ENCODE results near the gene OR5P2.
A peak's percentile ranks its signal among the peaks of the same experiment; 100 is the strongest.
"Not testable (repeated sequence)": the region's sequence is repeated elsewhere in the genome, so short reads cannot be mapped to it uniquely, and the experiment has no call there.

OR5P2 gene

GRCh38 chr11:7826324-7826723 is 29.6 kb upstream of the OR5P2 start:
- DNase-seq (ENCODE audit: low spot score), result no peak
- TF ChIP-seq CTCF (IDR thresholded peaks at IDR 0.05; ENCODE audit: extremely low read depth, missing control alignments), result no peak

- not testable (repeated sequence) for DNase-seq (ENCODE audit: low spot score)
These were observed 23.7 kb upstream of the OR5P2 start for GRCh38 chr11:7820417-7820816.

- not testable (repeated sequence) for DNase-seq (ENCODE audit: low spot score)
These were observed 18.2 kb upstream of the OR5P2 start for GRCh38 chr11:7814897-7815296.

GRCh38 chr11:7810301-7810700 is 13.6 kb upstream of the OR5P2 start:
- DNase-seq (ENCODE audit: low spot score), result not testable (repeated sequence)

- no peak for TF ChIP-seq CTCF (IDR thresholded peaks at IDR 0.05; ENCODE audit: extremely low read depth, missing control alignments)
These were observed 3.5 kb downstream of the OR5P2 start for GRCh38 chr11:7793233-7793632.

GRCh38 chr11:7787239-7787638 is 9.5 kb downstream of the OR5P2 start:
- TF ChIP-seq CTCF (IDR thresholded peaks at IDR 0.05; ENCODE audit: extremely low read depth, missing control alignments), result no peak

More at GRCh38 chr11:7793233-7793632, 3.5 kb downstream of the OR5P2 start:
- DNase-seq (ENCODE audit: low spot score), result no peak

GRCh38 chr11:7775689-7776088 is 21.1 kb downstream of the OR5P2 start:
- no peak for TF ChIP-seq CTCF (IDR thresholded peaks at IDR 0.05; ENCODE audit: extremely low read depth, missing control alignments)
- DNase-seq (ENCODE audit: low spot score), result no peak

More at GRCh38 chr11:7787239-7787638, 9.5 kb downstream of the OR5P2 start:
- no peak for DNase-seq (ENCODE audit: low spot score)

GRCh38 chr11:7764301-7764700 is 32.4 kb downstream of the OR5P2 start:
- DNase-seq (ENCODE audit: low spot score), result not testable (repeated sequence)

GRCh38 chr11:7759010-7759409 is 37.7 kb downstream of the OR5P2 start:
- DNase-seq (ENCODE audit: low spot score), result peak; percentile 24
- no peak for TF ChIP-seq CTCF (IDR thresholded peaks at IDR 0.05; ENCODE audit: extremely low read depth, missing control alignments)

GRCh38 chr11:7749456-7749855 is 47.3 kb downstream of the OR5P2 start:
- DNase-seq (ENCODE audit: low spot score), result no peak
- no peak for TF ChIP-seq CTCF (IDR thresholded peaks at IDR 0.05; ENCODE audit: extremely low read depth, missing control alignments)

Data from GM20000 (cell line).